ENCODE measurements around the gene MS4A18.
"Not testable (repeated sequence)": the region's sequence is repeated elsewhere in the genome, so short reads cannot be mapped to it uniquely, and the experiment has no call there.

Gene MS4A18

DNA sequence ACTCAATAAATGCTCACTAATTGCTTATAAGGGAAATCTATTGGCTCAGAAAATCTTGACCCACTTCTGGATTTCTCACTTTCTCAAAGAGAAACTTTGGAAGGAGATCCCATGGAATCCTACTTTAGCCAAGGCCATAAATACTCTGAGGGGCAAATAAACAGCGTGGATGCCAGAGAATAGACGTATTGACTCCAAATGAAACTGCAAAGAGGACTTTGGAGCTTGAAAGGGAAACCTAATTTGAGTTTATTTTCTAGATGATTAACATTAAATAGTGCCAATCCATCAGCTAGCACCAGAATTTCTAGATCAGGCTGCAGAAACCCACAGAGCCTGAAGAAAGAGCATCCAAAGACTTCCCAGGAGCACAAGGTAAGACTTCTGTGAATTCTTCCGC is at the start of gene MS4A18:
TSS of gene MS4A18 (plus strand) at position 301 of the 400 bp plus-strand sequence.
- no peak for DNase-seq

DNA sequence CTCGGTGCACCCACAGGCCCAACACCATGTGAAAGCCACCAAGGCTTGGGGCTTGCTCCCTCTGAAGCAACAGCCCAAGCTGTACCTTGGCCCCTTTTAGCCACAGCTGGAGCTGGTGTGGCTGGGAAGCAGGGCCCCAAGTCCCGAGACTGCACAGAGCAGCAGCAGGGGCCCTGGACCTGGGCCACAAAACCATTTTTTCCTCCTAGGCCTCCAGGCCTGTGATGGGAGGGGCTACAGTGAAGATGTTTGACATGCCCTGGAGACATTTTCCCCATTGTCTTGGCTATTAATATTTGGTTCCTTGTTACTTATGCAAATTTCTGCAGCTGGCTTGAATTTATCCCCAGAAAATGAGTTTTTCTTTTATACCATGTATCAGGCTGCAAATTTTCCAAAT is 46.3 kb upstream of the MS4A18 start:
- not testable (repeated sequence) for DNase-seq

DNA sequence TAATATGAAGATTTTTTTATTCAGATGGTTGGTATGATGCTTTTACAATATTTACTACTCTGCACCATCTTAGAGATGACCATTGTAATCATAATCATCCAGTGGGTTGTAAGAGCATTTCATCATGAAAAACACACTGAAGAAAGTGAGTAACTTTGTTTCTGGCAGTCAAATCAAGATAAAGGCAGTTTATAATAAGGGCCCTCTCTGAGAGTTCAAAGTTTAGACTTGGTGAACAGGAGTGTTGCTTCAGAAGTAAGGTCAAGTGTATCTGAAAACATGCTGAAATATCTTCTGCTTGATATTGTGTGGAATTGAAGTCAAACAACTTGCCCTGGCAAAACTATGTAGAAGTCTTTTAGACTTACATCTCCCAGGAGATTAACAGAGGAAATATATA is 44.6 kb upstream of the MS4A18 start:
- DNase-seq: no peak

DNA sequence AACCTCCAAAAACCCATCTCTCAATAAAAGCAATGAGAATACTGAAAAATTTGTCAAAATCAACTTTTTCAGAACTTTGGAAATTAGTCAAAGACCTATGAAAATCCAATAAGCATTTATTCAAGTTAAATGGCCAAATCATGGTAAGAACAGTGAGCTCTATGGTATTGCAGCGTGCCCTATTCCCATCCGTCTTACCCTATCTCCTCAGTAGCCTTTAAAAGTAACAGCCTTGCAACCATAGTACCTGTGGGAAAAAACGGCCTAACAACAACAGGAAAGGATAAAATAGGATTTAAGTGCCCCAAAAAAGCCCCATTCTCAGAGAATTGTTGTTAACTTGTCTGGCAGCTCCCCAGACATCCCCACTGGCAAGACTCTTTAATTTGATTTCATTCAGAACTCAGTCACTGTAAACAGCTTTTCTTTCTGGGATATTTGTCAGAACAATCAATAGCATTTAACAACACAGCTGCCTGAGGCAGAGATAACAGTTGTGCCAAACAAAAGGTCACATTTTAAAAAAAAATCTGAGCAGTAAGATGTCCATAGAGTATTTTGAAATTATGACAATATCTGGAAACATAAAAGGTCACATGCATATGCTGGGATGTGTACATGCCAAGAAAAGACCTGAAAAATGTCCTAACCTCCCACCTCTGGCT is 43.9 kb upstream of the MS4A18 start:
- no peak for DNase-seq

DNA sequence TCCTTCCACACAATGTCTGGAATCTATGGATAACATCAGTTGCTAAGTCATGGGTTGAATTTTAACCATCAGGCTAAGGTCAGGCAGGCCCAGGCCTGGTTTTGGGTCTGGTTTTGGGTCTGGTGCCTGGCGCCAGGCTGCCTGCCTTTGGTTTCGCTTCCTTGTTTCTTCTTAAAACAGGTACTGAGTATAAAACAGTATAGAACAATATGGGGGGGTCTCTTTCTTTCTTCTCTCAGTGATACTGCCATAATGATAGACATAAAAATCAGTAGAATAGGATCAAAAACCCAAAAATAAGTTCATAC is 40.0 kb upstream of the MS4A18 start:
- not testable (repeated sequence) for DNase-seq

DNA sequence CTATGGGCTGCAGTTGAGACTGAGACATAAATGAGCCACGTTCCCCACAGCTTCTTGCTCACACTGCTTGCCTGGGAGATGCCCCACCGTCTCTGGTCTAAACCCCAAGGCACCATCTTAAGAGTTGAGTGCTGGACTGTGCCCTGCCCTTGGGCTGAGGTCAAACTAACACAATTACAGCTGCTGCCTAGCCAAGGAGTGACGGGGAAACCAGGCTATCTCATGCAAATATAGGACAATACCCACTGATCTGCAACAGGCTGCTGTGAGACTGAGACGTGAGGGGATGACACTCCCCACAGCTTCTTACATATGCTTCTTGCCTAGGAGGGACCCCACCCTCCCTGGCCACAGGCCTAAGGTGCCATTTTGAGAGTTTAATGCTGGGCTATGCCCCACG is 32.9 kb upstream of the MS4A18 start:
- DNase-seq: no peak

DNA sequence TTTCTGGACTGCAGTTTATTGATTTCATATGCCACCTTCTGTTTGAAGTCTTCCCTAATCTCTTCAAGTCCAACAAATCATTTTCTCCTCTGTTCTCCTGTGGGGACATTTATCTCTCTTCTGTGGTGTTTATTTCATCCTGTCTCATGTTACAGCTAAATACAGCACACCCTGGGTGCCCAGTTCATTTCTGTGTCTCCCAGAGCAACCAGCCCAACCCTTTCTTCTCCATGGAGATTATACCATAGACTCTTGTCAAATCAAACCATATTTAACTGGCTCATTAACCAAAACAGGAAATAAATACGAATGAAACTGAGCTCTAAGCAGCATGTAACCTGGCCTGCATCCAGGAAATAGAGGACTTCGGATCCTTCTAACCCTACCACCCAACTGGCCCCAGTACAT is 25.2 kb upstream of the MS4A18 start, which contains the start of gene MS4A8:
TSS of gene MS4A8 (plus strand) at position 329 of the 408 bp plus-strand sequence. CDS start 1,249 bp downstream, outside the sequence.
- no peak for DNase-seq

DNA sequence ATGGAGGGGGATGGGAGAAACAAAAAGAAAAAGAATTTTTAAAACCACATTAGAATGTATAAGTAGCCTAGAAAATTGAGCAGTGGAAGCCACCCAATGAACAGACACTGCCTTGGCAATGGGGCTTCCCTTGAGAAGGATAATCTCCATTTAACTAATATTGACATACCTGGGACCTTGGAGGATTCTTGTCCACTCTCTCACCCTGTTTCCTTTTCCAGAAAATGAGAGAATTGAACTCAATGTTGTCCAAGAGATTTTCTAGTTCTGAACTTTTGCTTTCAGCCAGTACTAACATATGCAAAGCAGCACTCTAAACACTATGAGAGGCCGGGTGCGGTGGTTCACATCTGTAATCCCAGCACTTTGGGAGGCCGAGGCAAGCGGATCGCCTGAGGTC is 24.6 kb upstream of the MS4A18 start:
- no peak for DNase-seq

DNA sequence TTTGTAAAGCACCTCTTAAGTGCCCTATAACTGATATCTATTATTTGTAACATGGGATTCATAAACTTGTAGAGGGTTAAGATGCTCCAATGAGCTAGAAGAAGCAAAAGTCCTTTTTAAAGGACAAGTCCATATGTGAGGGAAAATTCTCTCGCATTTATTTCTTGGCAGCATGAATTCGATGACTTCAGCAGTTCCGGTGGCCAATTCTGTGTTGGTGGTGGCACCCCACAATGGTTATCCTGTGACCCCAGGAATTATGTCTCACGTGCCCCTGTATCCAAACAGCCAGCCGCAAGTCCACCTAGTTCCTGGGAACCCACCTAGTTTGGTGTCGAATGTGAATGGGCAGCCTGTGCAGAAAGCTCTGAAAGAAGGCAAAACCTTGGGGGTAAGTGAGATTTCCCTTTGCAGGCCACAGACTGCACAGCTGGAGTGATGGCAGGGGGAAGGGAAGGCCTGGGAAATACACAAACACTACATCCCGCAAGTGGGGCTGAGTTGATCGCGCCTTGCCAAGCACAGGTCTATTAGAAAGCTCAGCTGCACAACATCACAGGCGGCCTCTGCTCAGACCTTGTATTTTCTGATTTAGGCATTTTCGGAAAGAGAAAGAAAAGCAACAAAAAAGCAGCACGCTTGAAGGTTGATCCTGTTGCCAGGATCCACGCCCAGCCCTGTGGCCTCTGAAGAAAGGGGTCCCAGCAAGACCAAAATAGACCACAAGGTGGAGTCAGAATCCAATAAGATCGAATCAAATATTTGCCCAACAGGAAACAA is 23.6 kb upstream of the MS4A18 start:
- DNase-seq: peak; percentile 17

DNA sequence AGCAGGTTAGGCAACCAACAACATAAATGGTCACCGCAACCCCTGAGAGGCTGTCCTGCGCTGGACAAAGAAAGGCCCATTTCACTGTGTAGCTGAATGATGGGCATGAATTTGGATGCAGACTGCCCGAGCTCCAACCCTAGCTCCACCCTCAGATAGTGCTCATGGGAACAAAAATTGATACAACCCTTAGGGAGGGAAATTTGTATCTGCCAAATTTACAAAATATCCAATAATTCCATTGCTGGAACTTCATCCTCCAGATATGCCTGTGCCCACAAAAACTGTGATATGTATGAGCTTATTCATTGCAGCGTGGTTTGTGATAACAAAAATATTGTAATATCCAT is 23.1 kb upstream of the MS4A18 start:
- DNase-seq: no peak

DNA sequence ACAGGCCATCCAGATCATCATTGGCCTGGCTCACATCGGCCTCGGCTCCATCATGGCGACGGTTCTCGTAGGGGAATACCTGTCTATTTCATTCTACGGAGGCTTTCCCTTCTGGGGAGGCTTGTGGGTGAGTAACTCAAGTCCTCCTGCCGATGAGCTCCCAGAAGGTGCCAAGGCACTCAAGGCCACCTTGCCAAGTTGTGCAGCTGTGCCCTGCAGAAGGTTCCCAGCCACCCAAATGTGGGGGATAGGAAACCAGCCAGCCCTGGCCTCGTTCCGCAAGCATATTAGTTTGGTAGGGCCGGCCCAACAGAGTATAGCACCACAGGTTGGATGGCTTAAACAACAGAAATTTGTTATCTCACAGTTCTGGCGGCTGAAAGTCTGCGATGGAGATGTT is 21.1 kb upstream of the MS4A18 start:
- no peak for DNase-seq

DNA sequence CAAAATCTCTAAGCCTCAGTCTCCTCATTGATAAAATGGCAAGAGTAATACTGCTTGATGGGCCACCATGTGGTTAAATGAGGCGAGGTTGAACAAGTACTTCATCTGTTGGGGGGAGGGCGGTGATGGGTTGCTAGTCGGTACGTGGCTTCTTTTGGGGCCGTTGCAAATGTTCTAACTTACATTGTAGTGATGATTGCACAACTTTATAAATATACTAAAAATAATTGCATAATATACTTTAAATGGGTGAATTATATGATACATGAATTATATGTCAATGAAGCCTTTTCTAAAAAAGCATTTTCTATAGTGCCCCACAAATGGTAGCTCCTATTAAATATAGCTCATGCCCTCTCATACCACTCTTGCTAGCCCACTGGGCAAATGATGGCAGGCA is 18.6 kb upstream of the MS4A18 start:
- no peak for DNase-seq

DNA sequence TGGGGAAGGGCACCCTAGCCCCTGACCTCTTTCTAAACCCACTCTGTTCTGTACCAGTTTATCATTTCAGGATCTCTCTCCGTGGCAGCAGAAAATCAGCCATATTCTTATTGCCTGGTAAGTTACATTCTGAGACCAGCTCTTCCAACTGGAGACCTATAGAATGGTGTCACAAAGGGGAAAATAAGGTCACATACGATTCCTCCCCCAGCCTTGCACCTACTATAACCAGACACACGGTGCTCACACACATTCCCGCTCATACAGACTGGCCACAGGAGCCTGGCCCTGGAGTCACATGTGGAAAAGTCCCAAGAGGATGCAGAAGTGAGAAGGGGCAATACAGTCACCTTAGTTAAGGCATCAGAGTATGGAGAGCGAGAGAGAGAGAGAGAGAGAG is 17.6 kb upstream of the MS4A18 start:
- no peak for DNase-seq

DNA sequence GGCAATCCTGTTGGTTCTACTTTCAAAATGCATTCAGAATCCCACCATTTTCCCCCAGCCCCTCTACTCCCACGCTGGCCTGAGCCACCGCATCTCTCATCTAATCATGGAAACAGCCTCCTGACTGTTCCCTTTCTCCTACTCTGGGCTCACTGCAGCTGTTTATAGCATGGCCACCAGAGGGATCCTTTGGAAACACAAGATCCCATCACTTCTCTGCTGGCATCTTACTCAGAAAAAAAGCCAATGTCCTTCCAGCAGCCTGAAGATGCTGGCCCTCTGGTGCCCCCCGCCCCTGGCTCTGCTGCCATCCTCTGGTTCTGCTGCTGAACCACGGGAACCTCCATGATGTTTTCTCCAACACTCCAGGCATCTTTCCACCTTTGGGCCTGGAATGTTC is 14.0 kb upstream of the MS4A18 start:
- no peak for DNase-seq

DNA sequence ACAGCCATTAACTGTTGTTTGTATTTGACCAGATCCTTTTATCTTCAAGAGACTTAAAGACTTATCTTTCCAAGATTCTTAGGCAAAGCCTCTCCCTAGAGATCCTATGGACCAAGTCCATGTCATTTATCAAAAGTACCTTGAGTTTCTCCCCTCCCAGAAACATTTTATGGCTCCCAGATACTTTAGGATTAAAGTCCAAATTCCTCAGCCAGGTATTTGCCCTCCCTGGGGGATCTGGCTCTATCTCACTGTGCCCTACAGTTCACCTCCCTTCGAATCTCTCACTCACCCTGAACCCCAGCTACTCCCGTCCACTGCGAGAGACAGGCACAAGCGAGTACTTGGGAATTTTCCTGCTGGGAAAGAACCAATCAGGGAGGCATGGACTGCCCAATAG is 13.2 kb upstream of the MS4A18 start:
- no peak for DNase-seq

DNA sequence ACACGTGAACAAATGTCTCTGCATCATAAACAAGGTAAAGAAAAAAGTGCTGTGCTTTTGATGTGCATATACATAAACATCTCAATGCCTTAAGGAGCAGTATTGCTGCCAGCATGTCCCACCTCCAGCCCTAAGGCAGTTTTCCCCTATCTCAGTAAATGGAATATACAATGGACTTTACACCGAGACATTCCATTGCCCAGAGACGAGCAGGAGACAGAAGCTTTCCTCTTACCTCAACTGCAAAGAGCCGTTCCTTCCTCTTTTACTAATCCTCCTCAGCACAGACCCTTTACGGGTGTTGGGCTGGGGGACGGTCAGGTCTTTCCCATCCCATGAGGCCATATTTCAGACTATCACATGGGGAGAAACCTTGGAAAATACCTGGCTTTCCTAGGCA is 11.1 kb upstream of the MS4A18 start:
- not testable (repeated sequence) for DNase-seq

DNA sequence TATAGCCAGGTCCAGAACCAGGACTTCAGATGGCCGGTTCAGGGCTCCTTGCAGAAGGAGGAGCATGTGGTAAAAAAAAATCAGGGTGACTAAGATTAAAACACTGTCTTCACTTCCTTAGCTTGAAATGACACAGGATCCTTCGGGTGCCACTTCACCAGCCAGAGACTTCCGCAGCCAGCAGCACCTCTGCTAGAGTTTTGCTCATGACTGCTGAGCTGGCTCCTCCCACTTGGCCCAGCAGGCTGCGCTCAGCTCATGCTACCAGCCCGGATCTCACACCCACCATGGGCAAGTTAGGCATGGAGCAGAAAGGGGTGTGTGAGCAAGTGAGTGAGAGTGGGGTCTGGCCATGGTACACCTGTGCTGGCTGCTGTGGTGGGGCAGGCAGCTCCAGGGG is 6.6 kb upstream of the MS4A18 start:
- no peak for DNase-seq

DNA sequence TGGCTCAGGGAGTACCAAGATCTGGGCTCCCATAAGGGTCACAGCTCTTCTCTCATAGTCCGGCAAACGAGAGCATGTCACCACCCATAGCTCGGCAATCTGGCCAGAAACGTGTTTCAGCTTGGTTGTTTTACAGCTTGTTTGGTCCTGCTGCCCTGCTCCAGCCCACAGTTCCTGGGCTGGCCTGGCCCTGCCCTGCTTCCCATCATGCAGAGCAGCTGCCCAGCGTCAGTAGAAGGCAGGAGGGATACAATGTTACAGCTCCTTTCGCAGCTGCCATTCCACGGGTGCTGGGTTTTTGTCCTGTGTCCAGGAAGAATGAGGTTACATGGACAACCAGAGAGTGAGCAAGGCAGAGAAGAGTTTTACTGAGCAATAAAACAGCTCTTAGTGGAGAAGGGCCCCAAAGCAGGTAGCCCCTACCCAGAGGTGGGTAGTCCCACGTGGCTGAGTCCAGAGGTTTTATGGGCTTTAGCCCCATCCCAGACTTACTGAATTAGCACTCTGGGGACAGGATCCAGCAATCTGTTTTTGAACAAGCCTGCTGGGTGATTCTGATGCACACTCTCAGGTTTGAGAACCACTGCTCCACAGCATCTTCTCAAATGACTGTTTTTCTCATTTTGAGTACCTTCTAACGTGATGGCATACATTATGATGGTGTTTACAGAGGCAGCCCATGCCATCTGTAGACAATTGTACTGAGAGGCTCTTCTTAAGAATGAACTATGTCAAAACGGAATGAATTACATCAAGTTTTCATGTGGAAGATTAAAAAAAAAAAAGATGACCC is 5.8 kb upstream of the MS4A18 start:
- DNase-seq: no peak

DNA sequence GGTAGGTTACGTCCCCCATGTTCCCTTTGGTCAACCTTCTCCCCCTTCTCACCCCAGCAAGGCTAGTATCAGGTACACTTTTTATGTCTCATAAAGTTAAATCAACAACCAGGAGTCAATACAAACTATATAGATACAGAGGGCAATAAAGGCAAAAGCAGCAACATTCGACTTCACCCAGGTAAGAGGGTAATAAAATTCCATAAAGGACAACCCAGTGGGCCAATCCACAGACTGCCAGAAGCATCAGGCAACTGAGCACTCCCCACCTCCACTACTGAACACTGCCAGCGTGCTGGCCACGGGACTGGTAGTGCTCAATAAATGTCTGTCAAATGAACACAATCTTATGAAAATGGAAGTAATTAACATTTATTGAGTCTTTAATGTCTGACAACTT is 5.1 kb upstream of the MS4A18 start:
- no peak for DNase-seq

DNA sequence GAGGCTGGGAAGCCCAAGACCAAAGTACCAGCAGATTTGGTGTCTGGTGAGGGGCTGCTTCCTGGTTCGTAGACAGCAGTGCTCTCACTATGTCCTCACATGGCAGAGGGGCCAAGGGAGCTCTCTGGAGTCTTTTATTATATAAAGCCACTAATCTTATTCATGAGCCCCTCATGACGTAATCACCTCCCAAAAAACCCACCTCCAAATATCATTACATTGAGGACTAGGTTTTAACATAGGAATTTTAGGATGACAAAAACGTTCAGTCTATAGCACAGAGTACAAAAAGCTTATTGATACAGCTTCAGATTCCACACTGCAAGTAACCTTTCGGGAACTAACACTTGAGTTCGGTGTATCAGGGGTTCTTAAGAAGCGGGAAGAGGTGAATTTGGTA is 4.1 kb upstream of the MS4A18 start:
- no peak for DNase-seq

DNA sequence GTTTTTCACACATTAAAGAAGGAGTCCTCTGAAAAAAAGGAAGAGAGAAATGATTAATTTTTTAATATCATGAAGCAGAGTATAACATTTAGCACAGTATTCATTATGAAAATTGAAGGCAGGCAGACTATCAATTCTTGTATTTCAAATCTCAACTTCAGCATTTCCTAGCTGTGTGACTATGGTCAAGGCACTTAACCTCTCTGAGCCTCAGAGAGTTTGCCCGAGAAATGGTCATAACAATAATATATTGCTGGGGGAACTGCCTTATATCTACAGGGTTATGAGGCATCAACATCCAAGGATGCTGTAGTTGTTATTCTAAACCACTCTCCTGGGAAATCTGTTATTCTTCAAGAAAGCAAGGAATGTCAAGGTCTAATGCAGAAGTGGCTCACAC is 1.1 kb downstream of the MS4A18 start:
- DNase-seq: no peak

DNA sequence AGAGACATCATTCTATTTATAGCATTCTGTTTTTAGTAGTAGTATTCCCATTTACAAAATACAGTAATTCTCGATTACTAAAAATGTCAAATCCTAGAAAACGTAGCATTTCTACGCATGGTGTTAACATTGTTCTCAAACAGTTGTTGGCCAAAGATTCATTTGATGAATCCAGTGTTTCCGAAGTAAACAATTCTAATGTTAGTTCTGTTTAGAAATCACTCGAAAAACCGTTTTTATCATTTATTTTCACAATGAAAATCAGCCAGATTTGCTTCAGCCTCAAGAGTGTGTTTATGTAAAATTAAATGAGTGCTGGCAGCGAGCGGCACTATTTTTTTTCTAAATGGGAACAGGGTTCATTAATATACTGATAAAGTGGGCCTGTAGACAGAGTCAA is 7.1 kb downstream of the MS4A18 start:
- no peak for DNase-seq

DNA sequence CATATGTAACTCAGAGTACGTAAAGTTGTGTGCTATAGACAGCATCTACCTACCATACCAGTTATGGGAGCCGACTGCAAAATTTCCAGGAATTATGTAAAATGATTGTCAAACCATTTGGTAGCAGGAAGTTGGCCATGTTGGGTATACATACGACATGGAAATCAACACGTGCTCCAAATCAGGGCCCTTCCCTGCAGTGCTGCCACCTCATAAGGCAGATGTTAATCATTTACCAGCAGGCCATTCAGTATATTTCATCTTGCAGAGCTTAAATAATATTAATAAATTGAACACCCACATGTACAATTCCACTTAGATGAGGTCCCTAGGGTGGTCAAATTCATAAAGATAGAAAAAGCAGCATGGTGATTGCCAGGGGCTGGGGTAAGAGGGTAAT is 9.8 kb downstream of the MS4A18 start:
- DNase-seq: no peak

DNA sequence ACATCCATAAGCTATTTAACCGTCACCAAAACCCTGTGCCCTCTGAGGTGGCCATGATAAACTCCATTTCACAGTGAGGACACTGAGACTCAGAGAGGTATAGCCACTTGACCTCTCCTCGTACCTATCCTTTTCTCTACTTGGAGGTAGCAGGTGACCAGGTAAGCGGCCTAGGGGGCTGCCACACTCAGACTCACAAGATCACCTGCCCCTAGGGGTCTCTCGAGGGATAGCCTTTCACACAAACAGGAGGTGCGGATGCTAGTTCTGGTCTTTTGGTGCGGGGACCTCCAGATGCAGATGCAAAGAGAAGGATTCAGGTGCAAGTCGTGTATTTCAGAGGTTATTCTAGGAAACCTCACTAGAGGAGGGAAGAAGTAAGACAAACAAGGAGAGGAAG is 14.6 kb downstream of the MS4A18 start:
- no peak for DNase-seq
